Inferior parietal cortex (tissue), 1 donor: ENCODE results near the gene PLXNB1.
A peak's percentile ranks its signal among the peaks of the same experiment; 100 is the strongest.
"Not testable (repeated sequence)": the region's sequence is repeated elsewhere in the genome, so short reads cannot be mapped to it uniquely, and the experiment has no call there.

Experiments used
- DNase-seq: peaks from one replicate; pipeline ENCODE4 v3.0.0-alpha.2; 2016; ENCODE audit errors: extremely low spot score

Gene PLXNB1

GRCh38 chr3:48406443-48407431, 23.1 kb downstream of the PLXNB1 start:
- no peak for DNase-seq

GRCh38 chr3:48405971-48406370, 23.9 kb downstream of the PLXNB1 start:
- no peak for DNase-seq

GRCh38 chr3:48405343-48405881, 24.5 kb downstream of the PLXNB1 start:
- no peak for DNase-seq

GRCh38 chr3:48404440-48405342, 25.2 kb downstream of the PLXNB1 start:
- DNase-seq, result no peak

GRCh38 chr3:48403533-48404439, 26.1 kb downstream of the PLXNB1 start:
- no peak for DNase-seq

GRCh38 chr3:48402907-48403306, 27.0 kb downstream of the PLXNB1 start:
- DNase-seq, result no peak

- peak; percentile 22 for DNase-seq
Observed at GRCh38 chr3:48402281-48402732, 27.6 kb downstream of the PLXNB1 start.

GRCh38 chr3:48401434-48401901, 28.4 kb downstream of the PLXNB1 start:
- not testable (repeated sequence) for DNase-seq

- DNase-seq, result peak; percentile 83
Observed at GRCh38 chr3:48400824-48401433, 29.0 kb downstream of the PLXNB1 start.

GRCh38 chr3:48399387-48400172, 30.3 kb downstream of the PLXNB1 start:
- no peak for DNase-seq

GRCh38 chr3:48398701-48399386, 31.0 kb downstream of the PLXNB1 start:
- DNase-seq, result no peak

- DNase-seq, result no peak
Observed at GRCh38 chr3:48397767-48398681, 31.9 kb downstream of the PLXNB1 start.

- no peak for DNase-seq
Observed at GRCh38 chr3:48395714-48396113, 34.2 kb downstream of the PLXNB1 start.

- no peak for DNase-seq
Observed at GRCh38 chr3:48394391-48394790, 35.5 kb downstream of the PLXNB1 start.

GRCh38 chr3:48388966-48389365, 40.9 kb downstream of the PLXNB1 start:
- no peak for DNase-seq

GRCh38 chr3:48387634-48388033, 42.3 kb downstream of the PLXNB1 start:
- DNase-seq, result no peak

- DNase-seq, result no peak
Observed at GRCh38 chr3:48372862-48373435, 56.9 kb downstream of the PLXNB1 start.
